Measurements from ENCODE around the gene DHCR24.

DHCR24 gene

DNA sequence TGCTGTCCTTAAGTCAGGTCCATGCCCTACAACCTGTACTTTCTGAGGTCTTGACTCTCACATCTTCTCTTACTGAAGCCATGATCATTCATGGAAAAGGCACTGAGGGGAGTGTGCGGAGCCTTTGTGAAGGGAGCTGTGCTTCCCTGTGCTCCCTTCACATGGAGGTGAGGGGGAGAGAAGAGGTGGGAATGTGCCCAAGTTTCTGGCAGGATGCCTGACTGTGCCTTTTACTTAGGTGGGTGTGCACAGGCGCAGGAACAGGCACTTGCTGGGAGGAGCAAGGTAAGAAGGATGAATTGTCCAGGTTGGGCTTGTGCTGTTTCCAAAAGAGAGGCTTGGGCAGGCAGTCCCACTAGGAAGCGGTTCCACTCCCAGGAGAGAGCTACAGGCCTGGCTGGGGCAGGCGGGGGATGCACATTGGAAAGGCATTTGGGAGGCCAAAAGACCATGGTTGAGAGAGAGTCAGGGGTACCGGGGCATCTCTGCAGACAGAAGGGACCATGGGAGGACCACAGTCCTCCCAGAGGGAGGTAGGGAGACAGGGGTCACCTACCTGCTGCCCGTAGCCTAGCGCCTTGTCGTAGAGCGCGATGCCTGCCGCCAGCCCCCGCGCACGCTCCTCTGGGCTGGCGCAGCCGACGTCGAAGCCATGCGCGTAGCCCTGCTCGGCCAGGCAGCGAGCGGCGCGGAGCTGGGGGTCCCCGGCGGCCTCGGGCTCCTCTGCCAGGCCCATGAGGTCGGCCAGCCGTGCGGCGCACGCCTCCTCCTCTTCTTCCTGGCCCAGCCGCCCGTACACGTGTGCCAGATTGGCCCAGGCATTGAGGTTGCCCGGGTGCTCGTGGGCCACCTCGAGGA lies 86.7 kb downstream of the DHCR24 start:
- no peaks in the 10 kb centered on the region for H3K79me2 ChIP-seq (ENCODE audit: insufficient read depth, low read length)
- no peaks in the 10 kb centered on the region for H3K4me1 ChIP-seq (ENCODE audit: insufficient read depth, low read length, poor library complexity, severe bottlenecking)
- no peaks in the 10 kb centered on the region for H3K27me3 ChIP-seq (ENCODE audit: insufficient read depth, low read length, poor library complexity, severe bottlenecking)
- no peaks in the 10 kb centered on the region for H3F3A ChIP-seq (ENCODE audit: low read depth)
- H3K4me2 ChIP-seq (ENCODE audit: low read depth, low read length, poor library complexity, severe bottlenecking) = no peak overlapping the region
- no peaks in the 10 kb centered on the region for H3K9me2 ChIP-seq (replicated peaks; ENCODE audit: low read depth, low read length)
- no peak overlapping the region for H3K9ac ChIP-seq (ENCODE audit: low read depth, low read length, poor library complexity, severe bottlenecking)
- no peak for TF ChIP-seq CTCF (conservative IDR thresholded peaks at IDR 0.05; ENCODE audit: low read length)
- TF ChIP-seq EZH2phosphoT487 (IDR thresholded peaks at IDR 0.05; ENCODE audit: borderline replicate concordance) = no peak
- no peak overlapping the region for H2AFZ ChIP-seq (ENCODE audit: low read length)
- no peak overlapping the region for H3K4me3 ChIP-seq (ENCODE audit: low read length, poor library complexity, severe bottlenecking)
- H3K36me3 ChIP-seq (ENCODE audit: insufficient read depth, low read length) = no peaks in the 10 kb centered on the region
- H4K20me1 ChIP-seq (ENCODE audit: insufficient read depth, low read length, poor library complexity, severe bottlenecking) = no peaks in the 10 kb centered on the region
- H3K9me3 ChIP-seq (ENCODE audit: insufficient read depth, low read depth, low read length) = no peaks in the 10 kb centered on the region

Data from Loucy (cell line).